Measurements from ENCODE around the gene PCDH9.

DNA sequence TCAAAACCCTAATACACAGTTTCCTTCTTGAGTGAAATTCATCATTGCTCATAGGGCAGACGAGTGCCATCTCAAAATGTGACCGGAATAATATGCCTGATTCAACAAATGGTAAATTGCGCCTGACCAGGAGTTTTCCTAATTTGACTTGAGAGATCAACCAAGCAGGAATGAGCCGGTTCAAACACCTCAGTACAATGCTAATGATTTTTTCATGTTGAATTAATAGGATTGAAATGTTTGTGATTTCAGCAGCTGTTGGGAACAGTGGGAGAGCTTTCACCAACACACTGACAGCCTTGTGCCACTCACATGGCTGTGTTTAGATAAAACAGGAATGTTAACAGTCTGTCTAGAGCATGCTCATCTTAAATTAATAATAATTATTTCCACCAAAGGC lies 484.8 kb downstream of the PCDH9 start:
- TF ChIP-seq, protein P1, sequence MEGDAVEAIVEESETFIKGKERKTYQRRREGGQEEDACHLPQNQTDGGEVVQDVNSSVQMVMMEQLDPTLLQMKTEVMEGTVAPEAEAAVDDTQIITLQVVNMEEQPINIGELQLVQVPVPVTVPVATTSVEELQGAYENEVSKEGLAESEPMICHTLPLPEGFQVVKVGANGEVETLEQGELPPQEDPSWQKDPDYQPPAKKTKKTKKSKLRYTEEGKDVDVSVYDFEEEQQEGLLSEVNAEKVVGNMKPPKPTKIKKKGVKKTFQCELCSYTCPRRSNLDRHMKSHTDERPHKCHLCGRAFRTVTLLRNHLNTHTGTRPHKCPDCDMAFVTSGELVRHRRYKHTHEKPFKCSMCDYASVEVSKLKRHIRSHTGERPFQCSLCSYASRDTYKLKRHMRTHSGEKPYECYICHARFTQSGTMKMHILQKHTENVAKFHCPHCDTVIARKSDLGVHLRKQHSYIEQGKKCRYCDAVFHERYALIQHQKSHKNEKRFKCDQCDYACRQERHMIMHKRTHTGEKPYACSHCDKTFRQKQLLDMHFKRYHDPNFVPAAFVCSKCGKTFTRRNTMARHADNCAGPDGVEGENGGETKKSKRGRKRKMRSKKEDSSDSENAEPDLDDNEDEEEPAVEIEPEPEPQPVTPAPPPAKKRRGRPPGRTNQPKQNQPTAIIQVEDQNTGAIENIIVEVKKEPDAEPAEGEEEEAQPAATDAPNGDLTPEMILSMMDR (IDR thresholded peaks at IDR 0.05; ENCODE audit: low read depth, low read length): no peak
- TF ChIP-seq EZH2phosphoT487 (IDR thresholded peaks at IDR 0.05; ENCODE audit: low read depth): no peak

Measured in OCI-LY3 (cell line).